NOMO-1 (cell line): ENCODE measurements around the gene ZC3H8.
"Not testable (repeated sequence)": the region's sequence is repeated elsewhere in the genome, so short reads cannot be mapped to it uniquely, and the experiment has no call there.

Experiments
- DNase-seq, 2 experiments: peaks; one replicate each; lab custom pipeline; 2025; ENCODE audit not compliant: unreplicated experiment in 2 of 2; lab: John Stamatoyannopoulos, UW

The ZC3H8 gene

GRCh38 chr2:112260295-112260625, 5.4 kb upstream of the ZC3H8 start:
- DNase-seq: no peak

- DNase-seq: peak; percentile 76 to 90
Measured at GRCh38 chr2:112259509-112260294, 4.9 kb upstream of the ZC3H8 start.

DNA sequence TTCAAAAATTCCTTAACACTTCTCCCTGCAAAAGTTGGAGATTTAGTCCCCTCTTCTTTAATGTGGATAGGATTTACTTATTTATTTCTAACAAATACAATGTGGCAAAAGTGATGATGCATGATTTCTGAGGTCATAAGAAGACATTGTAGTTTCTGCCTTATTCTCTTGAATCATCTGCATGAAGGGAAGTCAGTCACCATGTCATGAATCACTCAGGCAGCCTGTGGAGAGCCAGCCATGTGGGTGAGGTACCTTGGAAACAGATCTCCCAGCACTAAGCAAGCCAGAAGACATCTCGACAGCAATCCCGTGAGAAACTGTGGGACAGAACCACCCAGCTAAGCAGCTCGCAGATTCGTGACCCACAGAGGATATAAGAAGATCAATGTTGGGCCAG, 2.7 kb upstream of the ZC3H8 start:
- DNase-seq: no peak

GRCh38 chr2:112256654-112257053, 1.8 kb upstream of the ZC3H8 start:
- DNase-seq: no peak

- peak; percentile 48 to 77 for DNase-seq
Measured at GRCh38 chr2:112255875-112256274, 1.0 kb upstream of the ZC3H8 start.

- DNase-seq: peak in 1 of 2 experiments; percentile 19
Measured at GRCh38 chr2:112253261-112253815, 1.5 kb downstream of the ZC3H8 start.

DNA sequence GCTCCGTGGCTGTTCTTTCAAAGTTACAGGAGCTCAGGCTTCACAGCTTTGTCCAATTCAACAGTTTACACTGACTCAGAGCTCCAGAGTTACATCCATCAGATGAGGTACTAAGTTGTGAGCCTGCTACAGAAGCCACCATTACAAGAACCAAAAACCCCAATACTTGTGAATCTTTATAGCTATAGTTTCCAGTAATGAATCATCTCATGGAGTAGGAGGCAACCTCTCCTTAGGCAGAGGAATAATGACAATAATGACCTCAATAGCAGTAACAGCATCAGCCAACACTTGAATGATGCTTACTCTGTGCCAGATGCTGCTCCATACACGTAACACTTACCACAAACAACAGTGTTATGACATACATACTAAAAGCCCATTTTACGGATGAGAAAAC, 3.6 kb downstream of the ZC3H8 start:
- no peak for DNase-seq

- no peak for DNase-seq
Measured at GRCh38 chr2:112244854-112245253, 10.0 kb downstream of the ZC3H8 start.

GRCh38 chr2:112243233-112243632, 11.6 kb downstream of the ZC3H8 start:
- DNase-seq: no peak

DNA sequence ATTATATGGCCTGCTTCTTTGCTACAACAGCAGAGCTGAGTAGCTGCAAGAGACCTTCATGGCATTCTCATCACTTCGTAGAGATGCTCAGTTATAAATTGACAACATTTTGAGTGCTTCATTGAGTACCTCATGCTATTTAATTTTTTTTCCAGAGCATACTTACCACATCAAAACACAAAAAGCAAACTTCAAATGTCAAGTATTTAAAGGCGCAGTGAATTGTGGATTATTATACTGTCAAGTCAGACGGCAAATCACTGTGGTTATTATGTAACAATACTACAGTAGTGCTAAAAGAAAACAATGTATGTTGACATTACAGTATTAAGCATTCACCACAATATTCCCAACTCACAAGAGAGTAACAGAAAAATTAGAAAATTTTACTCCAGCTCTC, 12.5 kb downstream of the ZC3H8 start:
- no peak for DNase-seq

DNA sequence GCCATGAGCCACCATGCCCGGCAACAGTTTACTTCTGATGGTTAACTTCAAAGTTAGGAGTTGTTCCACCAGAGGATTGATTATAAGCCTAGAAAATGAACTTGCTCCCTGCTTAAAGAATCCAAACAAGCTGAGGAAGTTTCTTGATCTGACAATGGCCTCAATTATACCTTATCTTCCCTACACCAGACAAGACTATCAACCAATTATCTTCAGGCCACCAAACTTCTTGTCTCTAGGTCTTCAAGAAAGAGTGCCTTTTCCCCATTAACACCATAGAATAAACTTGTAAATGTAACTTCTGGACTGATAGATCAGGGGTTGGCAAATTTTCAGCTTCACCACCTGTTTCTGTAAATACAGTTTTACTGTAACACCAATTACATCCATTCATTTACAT, 15.0 kb downstream of the ZC3H8 start:
- DNase-seq: no peak

DNA sequence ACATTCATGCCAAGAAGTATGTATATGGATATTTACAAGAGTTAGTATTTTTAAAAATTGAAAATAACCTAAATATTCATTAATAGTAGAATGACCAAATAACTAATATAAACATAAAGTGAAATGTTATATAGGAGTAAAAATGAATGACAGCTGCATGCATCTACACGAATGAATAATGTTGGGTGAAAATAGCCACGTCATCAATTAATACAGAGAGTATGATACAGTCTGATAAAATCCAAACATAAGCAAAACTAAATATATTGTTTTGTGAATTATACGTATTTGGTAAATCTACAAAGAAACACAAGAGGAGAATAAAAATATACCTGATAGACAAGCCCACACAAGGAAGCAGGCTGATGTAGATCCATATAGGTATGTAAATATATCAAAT, 24.5 kb downstream of the ZC3H8 start:
- DNase-seq: no peak

DNA sequence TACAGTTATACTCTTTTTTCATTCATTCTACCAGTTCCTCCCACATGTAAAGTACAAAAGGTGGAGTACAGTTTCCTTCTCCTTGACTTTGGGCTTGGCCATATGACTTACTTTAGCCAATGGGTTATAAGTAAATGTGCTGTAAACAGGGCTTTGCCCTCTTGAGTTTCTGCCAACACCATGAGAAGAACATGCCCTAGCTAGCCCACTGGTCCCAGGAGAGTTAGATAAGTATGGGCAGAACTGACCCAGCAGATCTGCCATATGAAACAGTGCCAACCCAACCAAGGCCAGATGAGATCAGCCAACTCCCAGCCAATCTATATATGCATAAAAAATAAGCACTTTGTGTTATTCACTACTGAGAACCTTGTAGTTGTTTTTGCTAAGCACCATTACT, 25.5 kb downstream of the ZC3H8 start:
- DNase-seq: no peak

DNA sequence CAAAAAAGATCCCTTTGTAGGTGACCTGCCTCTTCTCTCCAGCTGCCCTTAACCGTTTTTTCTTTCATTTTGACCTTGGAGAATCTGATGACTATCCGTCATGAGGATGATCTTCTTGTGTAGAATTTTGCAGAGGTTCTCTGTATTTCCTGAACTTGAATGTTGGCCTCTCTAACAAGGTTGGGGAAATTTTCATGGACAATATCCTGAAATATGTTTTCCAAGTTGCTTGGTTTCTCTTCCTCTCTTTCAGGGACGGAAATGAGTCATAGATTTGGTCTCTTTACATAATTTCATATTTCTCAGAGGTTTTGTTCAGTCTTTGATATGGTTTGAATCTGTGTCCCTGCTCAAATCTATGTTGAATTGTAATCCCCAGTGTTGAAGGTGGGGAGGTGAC, 34.0 kb downstream of the ZC3H8 start:
- DNase-seq: no peak

- no peak for DNase-seq
Measured at GRCh38 chr2:112220186-112220585, 34.7 kb downstream of the ZC3H8 start.

- no peak for DNase-seq
Measured at GRCh38 chr2:112217854-112218253, 37.0 kb downstream of the ZC3H8 start.

GRCh38 chr2:112216167-112216566, 38.7 kb downstream of the ZC3H8 start:
- no peak for DNase-seq

GRCh38 chr2:112207905-112208304, 46.9 kb downstream of the ZC3H8 start:
- DNase-seq: not testable (repeated sequence)

DNA sequence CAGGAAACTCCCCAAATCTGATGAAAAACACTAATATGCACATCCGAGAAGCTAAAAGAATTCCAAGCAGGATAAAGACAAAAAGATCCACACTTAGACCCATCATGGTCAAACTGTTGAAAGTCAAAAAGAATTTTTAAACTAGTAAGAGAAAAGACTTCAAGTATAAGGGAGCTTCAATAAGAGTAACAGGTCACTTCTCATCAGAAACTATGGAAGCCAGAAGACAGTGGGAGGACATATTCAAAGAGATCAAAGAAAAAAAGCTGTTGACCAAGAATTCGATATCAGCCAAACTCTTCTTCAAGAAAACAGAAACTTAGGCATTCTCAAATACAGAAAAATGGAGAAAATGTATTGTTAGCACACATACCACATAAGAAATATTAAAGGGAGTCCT, 50.4 kb downstream of the ZC3H8 start:
- no peak for DNase-seq

GRCh38 chr2:112201696-112202430, 53.0 kb downstream of the ZC3H8 start:
- no peak for DNase-seq

DNA sequence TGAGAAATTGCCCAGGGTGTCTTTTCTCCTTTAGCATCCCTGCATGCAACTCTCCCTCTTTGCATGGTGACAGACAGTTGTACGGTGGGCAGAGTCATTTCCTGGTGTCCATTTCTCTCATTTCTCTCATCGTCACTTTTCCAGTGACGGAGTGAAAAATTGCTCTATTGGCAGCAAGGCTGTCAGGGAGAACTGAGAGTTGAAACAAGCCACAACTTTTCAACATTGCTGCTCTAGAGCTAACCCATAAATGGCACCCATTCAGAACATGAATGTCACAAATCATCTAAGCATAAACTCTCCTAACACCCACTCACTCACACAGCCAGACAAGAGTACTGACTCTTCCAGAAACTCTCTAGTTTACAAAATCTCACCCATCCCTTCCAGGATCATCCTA, 55.7 kb downstream of the ZC3H8 start:
- no peak for DNase-seq

DNA sequence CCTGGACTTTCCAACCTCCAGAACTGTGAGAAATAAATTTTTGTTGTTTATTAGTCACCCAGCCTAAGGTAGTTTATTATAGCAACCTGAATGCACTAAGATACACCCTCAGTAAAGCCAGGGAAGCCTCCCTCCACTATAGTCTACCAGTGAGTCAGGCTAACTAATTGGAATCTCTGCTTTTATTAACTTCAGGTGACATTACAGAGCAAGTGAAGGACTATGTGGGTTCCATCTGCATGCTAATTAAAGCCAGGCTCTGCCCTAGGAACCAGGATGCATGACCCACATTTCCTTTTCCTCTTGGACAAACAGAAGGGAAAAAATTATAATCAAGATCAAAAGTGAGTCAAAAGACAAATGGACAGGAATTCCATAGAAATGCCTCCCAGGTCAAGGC, 56.1 kb downstream of the ZC3H8 start:
- DNase-seq: no peak
